Smooth muscle cell (in vitro differentiated cells): ENCODE data around the gene RBM28. TPM values are rescaled to one million over a fixed set of nuclear protein-coding genes. Genes with fewer than 3 reads are reported as not detected.
A peak's percentile ranks its signal among the peaks of the same experiment; 100 is the strongest.

ENCODE experiments used
- DNase-seq: peaks from one replicate; lab custom pipeline; 2025; ENCODE audit not compliant: unreplicated experiment; lab: John Stamatoyannopoulos, UW
- H2AFZ ChIP-seq: fragments of 200-600 bp; sonication (generic); 2 replicates; pipeline ENCODE4 v1.6.0; 2016; ENCODE audit warnings: antibody characterized with exemption, low read depth, mild to moderate bottlenecking
- H3F3A ChIP-seq: fragments of 200-600 bp; sonication (generic); 2 replicates; pipeline ENCODE4 v1.6.0; 2017; ENCODE audit warnings: antibody characterized with exemption, low read depth
- H3K27ac ChIP-seq: fragments of 200-600 bp; sonication (generic); 2 replicates; pipeline ENCODE4 v1.5.1; 2016; ENCODE audit warnings: low read depth, mild to moderate bottlenecking
- H3K27me3 ChIP-seq: fragments of 200-600 bp; sonication (generic); 2 replicates; pipeline ENCODE4 v1.6.1; 2016; ENCODE audit warnings: low read depth, mild to moderate bottlenecking
- H3K36me3 ChIP-seq: fragments of 200-600 bp; sonication (generic); 2 replicates; pipeline ENCODE4 v1.5.1; 2016; ENCODE audit warnings: low read depth
- H3K4me1 ChIP-seq: fragments of 200-600 bp; sonication (generic); 2 replicates; pipeline ENCODE4 v1.5.1; 2016; ENCODE audit warnings: low read depth
- H3K4me2 ChIP-seq: fragments of 200-600 bp; sonication (generic); 2 replicates; pipeline ENCODE4 v1.6.0; 2016; ENCODE audit warnings: mild to moderate bottlenecking
- H3K4me3 ChIP-seq: fragments of 200-600 bp; sonication (generic); 2 replicates; pipeline ENCODE4 v1.5.1; 2016; ENCODE audit warnings: mild to moderate bottlenecking
- H3K79me2 ChIP-seq: fragments of 200-600 bp; sonication (generic); 2 replicates; pipeline ENCODE4 v1.6.0; 2016; ENCODE audit warnings: low read depth, mild to moderate bottlenecking
- H3K9ac ChIP-seq: fragments of 200-600 bp; sonication (generic); 2 replicates; pipeline ENCODE4 v1.6.0; 2016; ENCODE audit warnings: low read depth
- H3K9me3 ChIP-seq: fragments of 200-600 bp; sonication (generic); replicated peaks from 2 replicates; pipeline ENCODE4 v1.5.1; 2016; ENCODE audit warnings: low read depth
- H4K20me1 ChIP-seq: fragments of 200-600 bp; sonication (generic); 2 replicates; pipeline ENCODE4 v1.6.0; 2016; ENCODE audit warnings: low read depth
- CTCF ChIP-seq: fragments of 200-600 bp; sonication (generic); IDR thresholded peaks from 2 replicates; pipeline ENCODE4 v1.5.1; 2017; ENCODE audit warnings: borderline replicate concordance, mild to moderate bottlenecking, antibody characterized with exemption; ENCODE audit not compliant: insufficient read depth, poor library complexity, severe bottlenecking
- WGBS: methylation state at CpG from one replicate; pipeline ENCODE4 v1.1.7; 2016; ENCODE audit warnings: low lambda C conversion rate; 5-methylcytosine and 5-hydroxymethylcytosine counted together
- polyA plus RNA-seq: library from polyadenylated mRNA; unstranded; fragments of >200 nt; fragmentation: Nextera tagmentation; extraction: Ambion mirVana; gene quantifications from 2 replicates; pipeline ENCODE4 v1.2.1, GENCODE V29; 2016
- total RNA-seq: library from RNA; depleted of rRNA; stranded (reverse); fragments of >200 nt; gene quantifications from 2 replicates; pipeline ENCODE4 v1.2.3, GENCODE V29; 2014

Gene RBM28
- total and polyA plus RNA-seq, 2 experiments from 2014 or later = 13.7 to 23.2 TPM

GRCh38 chr7:128322040-128322643 lies 21.6 kb downstream of the RBM28 start:
- Histone ChIP-seq H3F3A (no peaks in the 10 kb centered on the region), H3K36me3 (peaks cover 15% of the 10 kb centered on the region), H3K9ac (no peak overlapping the region), H3K79me2 (no peaks in the 10 kb centered on the region), H3K4me3 (no peak overlapping the region), H3K4me1 (no peaks in the 10 kb centered on the region), H2AFZ (no peak overlapping the region), H3K27ac (no peak overlapping the region), H3K4me2 (no peak overlapping the region), H3K9me3 (no peaks in the 10 kb centered on the region), H4K20me1 (peaks cover 17% of the 10 kb centered on the region), H3K27me3 (no peaks in the 10 kb centered on the region)
- TF ChIP-seq CTCF = peak; percentile 26
- no peak for DNase-seq
- 74% methylated on average over 3 of the region's 3 CpGs for WGBS

- no peak overlapping the region for H3K27ac ChIP-seq
- no peaks in the 10 kb centered on the region for H3F3A ChIP-seq
- no peak overlapping the region for H3K9ac ChIP-seq
- no peak for DNase-seq
- no peaks in the 10 kb centered on the region for H3K9me3 ChIP-seq
- no peaks in the 10 kb centered on the region for H3K79me2 ChIP-seq
- H3K4me1 ChIP-seq = no peaks in the 10 kb centered on the region
- peaks cover 12% of the 10 kb centered on the region for H3K36me3 ChIP-seq
- 96% methylated on average over 5 of the region's 5 CpGs for WGBS
- H2AFZ ChIP-seq = no peak overlapping the region
- H3K4me2 ChIP-seq = no peak overlapping the region
- H4K20me1 ChIP-seq = peaks cover 17% of the 10 kb centered on the region
- TF ChIP-seq CTCF = no peak
- H3K27me3 ChIP-seq = no peaks in the 10 kb centered on the region
- no peak overlapping the region for H3K4me3 ChIP-seq
Measured at GRCh38 chr7:128321044-128321422, 22.7 kb downstream of the RBM28 start.

- Histone ChIP-seq H3K36me3 (peaks cover 14% of the 10 kb centered on the region), H3K4me1 (no peaks in the 10 kb centered on the region), H3K9ac (no peak overlapping the region), H3K4me3 (no peak overlapping the region), H3K9me3 (no peaks in the 10 kb centered on the region), H2AFZ (no peak overlapping the region), H3K27ac (peak overlapping the region; percentile 32), H3F3A (no peaks in the 10 kb centered on the region), H3K4me2 (no peak overlapping the region), H3K79me2 (no peaks in the 10 kb centered on the region), H4K20me1 (peaks cover 17% of the 10 kb centered on the region), H3K27me3 (no peaks in the 10 kb centered on the region)
- 77% methylated on average over 5 of the region's 5 CpGs for WGBS
- no peak for DNase-seq
- no peak for TF ChIP-seq CTCF
Measured at GRCh38 chr7:128318691-128319090, 25.0 kb downstream of the RBM28 start.

GRCh38 chr7:128311013-128311412 lies 32.7 kb downstream of the RBM28 start:
- 26% methylated on average over 3 of the region's 3 CpGs for WGBS
- peak overlapping the region; percentile 63 for H3K27ac ChIP-seq

More at GRCh38 chr7:128311013-128311412, 32.7 kb downstream of the RBM28 start:
- H3F3A ChIP-seq = no peaks in the 10 kb centered on the region
- DNase-seq = no peak
- peaks cover 14% of the 10 kb centered on the region for H3K36me3 ChIP-seq
- H3K4me2 ChIP-seq = peak overlapping the region; percentile 46
- no peak overlapping the region for H2AFZ ChIP-seq
- H3K9ac ChIP-seq = no peak overlapping the region
- H3K79me2 ChIP-seq = no peaks in the 10 kb centered on the region
- H3K27me3 ChIP-seq = no peaks in the 10 kb centered on the region
- H3K4me1 ChIP-seq = no peaks in the 10 kb centered on the region
- TF ChIP-seq CTCF = no peak
- H4K20me1 ChIP-seq = no peaks in the 10 kb centered on the region
- no peaks in the 10 kb centered on the region for H3K9me3 ChIP-seq
- no peak overlapping the region for H3K4me3 ChIP-seq
